Neural cell (in vitro differentiated cells): ENCODE results near the gene C2orf49. TPM values are rescaled to one million over a fixed set of nuclear protein-coding genes. Genes with fewer than 3 reads are reported as not detected.

Source experiments
- H2AFZ ChIP-seq: fragments of 200-600, 300-800 bp; sonication (generic), shearing (Covaris generic); 2 replicates; pipeline ENCODE4 v1.6.0; 2014; ENCODE audit warnings: low read depth, mild to moderate bottlenecking, antibody characterized with exemption, low read length, moderate library complexity
- H3F3A ChIP-seq: fragments of 200-600 bp; shearing (Covaris generic); 2 replicates; pipeline ENCODE4 v1.6.1; 2016; ENCODE audit warnings: mild to moderate bottlenecking, moderate library complexity, mixed read lengths, antibody characterized with exemption, low read length; ENCODE audit not compliant: insufficient read depth, poor library complexity, severe bottlenecking
- H3K27ac ChIP-seq: fragments of 200-600, 300-800 bp; sonication (generic), shearing (Covaris generic); 2 replicates; pipeline ENCODE4 v1.5.1; 2014; ENCODE audit warnings: mild to moderate bottlenecking, low read length, moderate library complexity
- H3K27me3 ChIP-seq: fragments of 300-800, 200-600 bp; sonication (generic), shearing (Covaris generic); 2 replicates; pipeline ENCODE4 v1.6.0; 2014; ENCODE audit warnings: mild to moderate bottlenecking, low read depth, low read length, moderate library complexity; ENCODE audit not compliant: insufficient read depth
- H3K36me3 ChIP-seq: fragments of 300-800, 200-600 bp; sonication (generic), shearing (Covaris generic); 2 replicates; pipeline ENCODE4 v1.5.1; 2014; ENCODE audit warnings: mild to moderate bottlenecking, antibody characterized with exemption, low read length, moderate library complexity; ENCODE audit not compliant: insufficient read depth
- H3K4me2 ChIP-seq: fragments of 300-800, 200-600 bp; sonication (generic), shearing (Covaris generic); 2 replicates; pipeline ENCODE4 v1.6.0; 2014; ENCODE audit warnings: mild to moderate bottlenecking, low read length
- H3K4me3 ChIP-seq: fragments of 300-800, 200-600 bp; sonication (generic), shearing (Covaris generic); 2 replicates; pipeline ENCODE4 v1.5.1; 2014; ENCODE audit warnings: mild to moderate bottlenecking, low read length, moderate library complexity
- H3K79me2 ChIP-seq: fragments of 200-600 bp; shearing (Covaris generic); replicated peaks from 2 replicates; pipeline ENCODE4 v1.6.0; 2014; ENCODE audit warnings: mild to moderate bottlenecking, low read length, moderate library complexity; ENCODE audit not compliant: insufficient read depth
- H3K9ac ChIP-seq: fragments of 300-800, 200-600 bp; sonication (generic), shearing (Covaris generic); 2 replicates; pipeline ENCODE4 v1.6.1; 2016; ENCODE audit warnings: mild to moderate bottlenecking, low read length, mixed read lengths
- H3K9me2 ChIP-seq: fragments of 200-600 bp; shearing (Covaris generic); 2 replicates; pipeline ENCODE4 v1.6.1; 2016; ENCODE audit warnings: mild to moderate bottlenecking, low read length, mixed read lengths; ENCODE audit not compliant: insufficient read depth
- H3K9me3 ChIP-seq: fragments of 200-600, 300-800 bp; sonication (generic), shearing (Covaris generic); 2 replicates; pipeline ENCODE4 v1.6.1; 2016; ENCODE audit warnings: mild to moderate bottlenecking, mixed run types, low read length, moderate library complexity, mixed read lengths
- H4K20me1 ChIP-seq: fragments of 200-600 bp; shearing (Covaris generic); 2 replicates; pipeline ENCODE4 v1.6.1; 2016; ENCODE audit warnings: mild to moderate bottlenecking, mixed run types; ENCODE audit not compliant: insufficient read depth
- EP300 ChIP-seq: fragments of 450-650 bp; conservative IDR thresholded peaks from 2 replicates; pipeline ENCODE4 v1.6.1; 2014; ENCODE audit warnings: antibody characterized with exemption, mild to moderate bottlenecking, moderate library complexity; ENCODE audit not compliant: poor library complexity, severe bottlenecking
- EZH2 ChIP-seq: fragments of 200-600, 300-800 bp; shearing (Covaris generic), sonication (generic); IDR thresholded peaks from 2 replicates; pipeline ENCODE4 v1.6.1; 2014; ENCODE audit warnings: antibody characterized with exemption, low read length, borderline replicate concordance, mild to moderate bottlenecking; ENCODE audit not compliant: insufficient read depth, poor library complexity, severe bottlenecking
- MXI1 ChIP-seq: fragments of 450-650 bp; conservative IDR thresholded peaks from 2 replicates; pipeline ENCODE4 v1.6.1; 2014; ENCODE audit warnings: antibody characterized with exemption, mild to moderate bottlenecking; ENCODE audit not compliant: poor library complexity, severe bottlenecking
- POLR2AphosphoS5 ChIP-seq: IDR thresholded peaks from 2 replicates; pipeline ENCODE4 v1.6.1; 2012
- RAD21 ChIP-seq: fragments of 450-650 bp; conservative IDR thresholded peaks from 2 replicates; pipeline ENCODE4 v1.6.1; 2014; ENCODE audit warnings: antibody characterized with exemption, mild to moderate bottlenecking, moderate library complexity
- SMC3 ChIP-seq: fragments of 450-650 bp; conservative IDR thresholded peaks from 2 replicates; pipeline ENCODE4 v1.6.1; 2014; ENCODE audit warnings: antibody characterized with exemption, mild to moderate bottlenecking, moderate library complexity; ENCODE audit not compliant: poor library complexity
- TAF1 ChIP-seq: IDR thresholded peaks from 2 replicates; pipeline ENCODE4 v1.6.1; 2012; ENCODE audit warnings: low read depth
- polyA plus RNA-seq: library from polyadenylated mRNA; depleted of rRNA; stranded (reverse); fragments of >200 nt; gene quantifications from 2 replicates; pipeline ENCODE4 v1.2.3, GENCODE V29; 2014
- TF ChIP-seq, protein P1 (sequence below): IDR thresholded peaks from 2 replicates; pipeline ENCODE4 v1.6.1; 2012; ENCODE audit warnings: borderline replicate concordance
- TF ChIP-seq, protein P2 (sequence below): fragments of 450-650 bp; IDR thresholded peaks from 2 replicates; pipeline ENCODE4 v1.5.1; 2014; ENCODE audit warnings: antibody characterized with exemption, mild to moderate bottlenecking, moderate library complexity; ENCODE audit not compliant: poor library complexity, severe bottlenecking

The C2orf49 gene
- polyA plus RNA-seq, 1 donor from 2014 or later, result 35.6 TPM

DNA sequence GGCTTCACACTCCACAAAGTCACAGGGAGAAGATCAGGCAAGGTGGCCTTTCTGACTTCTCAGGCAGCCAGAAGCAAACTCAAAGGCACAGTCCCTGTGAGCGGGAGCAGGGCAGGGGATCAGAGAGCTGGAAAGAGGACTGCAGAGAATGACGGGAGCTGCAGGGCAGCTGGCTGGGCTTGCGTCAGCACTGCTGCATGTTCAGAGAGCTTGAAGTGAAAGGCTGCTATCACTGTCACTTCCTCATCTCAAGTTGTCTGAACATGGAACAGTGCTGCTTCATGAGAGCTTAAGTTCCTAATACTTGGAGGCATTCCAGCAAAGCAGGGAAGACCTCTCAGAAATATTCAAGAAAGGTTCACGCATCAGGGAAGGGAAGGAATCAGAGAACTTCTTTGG lies 28.2 kb upstream of the C2orf49 start (continued):
- TF ChIP-seq, protein P1, sequence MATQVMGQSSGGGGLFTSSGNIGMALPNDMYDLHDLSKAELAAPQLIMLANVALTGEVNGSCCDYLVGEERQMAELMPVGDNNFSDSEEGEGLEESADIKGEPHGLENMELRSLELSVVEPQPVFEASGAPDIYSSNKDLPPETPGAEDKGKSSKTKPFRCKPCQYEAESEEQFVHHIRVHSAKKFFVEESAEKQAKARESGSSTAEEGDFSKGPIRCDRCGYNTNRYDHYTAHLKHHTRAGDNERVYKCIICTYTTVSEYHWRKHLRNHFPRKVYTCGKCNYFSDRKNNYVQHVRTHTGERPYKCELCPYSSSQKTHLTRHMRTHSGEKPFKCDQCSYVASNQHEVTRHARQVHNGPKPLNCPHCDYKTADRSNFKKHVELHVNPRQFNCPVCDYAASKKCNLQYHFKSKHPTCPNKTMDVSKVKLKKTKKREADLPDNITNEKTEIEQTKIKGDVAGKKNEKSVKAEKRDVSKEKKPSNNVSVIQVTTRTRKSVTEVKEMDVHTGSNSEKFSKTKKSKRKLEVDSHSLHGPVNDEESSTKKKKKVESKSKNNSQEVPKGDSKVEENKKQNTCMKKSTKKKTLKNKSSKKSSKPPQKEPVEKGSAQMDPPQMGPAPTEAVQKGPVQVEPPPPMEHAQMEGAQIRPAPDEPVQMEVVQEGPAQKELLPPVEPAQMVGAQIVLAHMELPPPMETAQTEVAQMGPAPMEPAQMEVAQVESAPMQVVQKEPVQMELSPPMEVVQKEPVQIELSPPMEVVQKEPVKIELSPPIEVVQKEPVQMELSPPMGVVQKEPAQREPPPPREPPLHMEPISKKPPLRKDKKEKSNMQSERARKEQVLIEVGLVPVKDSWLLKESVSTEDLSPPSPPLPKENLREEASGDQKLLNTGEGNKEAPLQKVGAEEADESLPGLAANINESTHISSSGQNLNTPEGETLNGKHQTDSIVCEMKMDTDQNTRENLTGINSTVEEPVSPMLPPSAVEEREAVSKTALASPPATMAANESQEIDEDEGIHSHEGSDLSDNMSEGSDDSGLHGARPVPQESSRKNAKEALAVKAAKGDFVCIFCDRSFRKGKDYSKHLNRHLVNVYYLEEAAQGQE, result no peak
- TF ChIP-seq SMC3, result no peak

DNA sequence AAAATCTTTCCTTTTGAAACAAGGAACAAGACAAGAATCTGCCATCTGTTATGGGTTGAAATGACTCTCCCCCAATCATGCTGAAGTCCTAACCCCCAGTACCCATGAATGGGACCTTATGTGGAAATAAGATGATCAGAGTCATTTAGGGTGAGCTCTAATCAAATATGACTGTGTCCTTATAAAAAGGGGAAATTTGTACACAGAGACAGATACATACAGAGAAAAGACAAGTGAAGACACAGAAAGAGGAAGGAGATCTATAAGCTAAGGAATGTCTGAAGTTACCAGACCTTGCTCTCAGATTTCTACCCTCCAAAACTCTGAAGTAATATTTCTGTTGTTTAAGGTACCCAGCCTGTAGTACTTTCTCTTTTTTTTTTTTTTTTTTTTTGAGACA lies 23.5 kb upstream of the C2orf49 start:
- no peak overlapping the region for H3K4me2 ChIP-seq
- no peak overlapping the region for H3K27ac ChIP-seq
- no peaks in the 10 kb centered on the region for H3K27me3 ChIP-seq
- no peaks in the 10 kb centered on the region for H3K36me3 ChIP-seq
- no peak for TF ChIP-seq POLR2AphosphoS5
- no peak for TF ChIP-seq MXI1
- TF ChIP-seq RAD21, result no peak
- no peak overlapping the region for H2AFZ ChIP-seq
- no peaks in the 10 kb centered on the region for H3K9me3 ChIP-seq
- no peaks in the 10 kb centered on the region for H3K9me2 ChIP-seq
- H3K9ac ChIP-seq, result no peak overlapping the region
- H3F3A ChIP-seq, result no peaks in the 10 kb centered on the region
- no peaks in the 10 kb centered on the region for H4K20me1 ChIP-seq
- H3K4me3 ChIP-seq, result no peak overlapping the region
- H3K79me2 ChIP-seq, result peaks cover 12% of the 10 kb centered on the region

DNA sequence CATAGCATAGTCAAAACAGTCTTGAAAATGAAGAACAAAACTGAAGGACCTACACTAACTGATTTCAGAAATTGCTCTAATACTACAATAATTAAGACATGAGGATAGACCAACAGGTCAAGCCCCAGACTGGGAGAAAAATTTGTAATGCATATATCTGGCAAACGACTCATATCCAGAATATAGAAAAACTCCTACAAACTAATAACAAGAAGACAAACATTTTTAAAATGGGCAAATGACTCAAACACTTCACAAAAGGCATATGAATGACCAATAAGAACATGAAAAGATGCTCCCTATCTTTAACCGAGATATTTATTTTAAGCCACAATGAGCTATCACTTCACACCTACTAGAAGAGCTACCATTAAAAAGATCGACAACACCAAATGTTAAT lies 22.0 kb upstream of the C2orf49 start:
- Histone ChIP-seq H3F3A (no peaks in the 10 kb centered on the region), H3K36me3 (no peaks in the 10 kb centered on the region), H3K79me2 (peaks cover 12% of the 10 kb centered on the region), H3K9ac (no peak overlapping the region), H4K20me1 (no peaks in the 10 kb centered on the region), H3K4me3 (no peak overlapping the region), H2AFZ (no peak overlapping the region), H3K4me2 (no peak overlapping the region), H3K9me3 (no peaks in the 10 kb centered on the region), H3K27ac (no peak overlapping the region), H3K9me2 (no peaks in the 10 kb centered on the region), H3K27me3 (no peaks in the 10 kb centered on the region)
- TF ChIP-seq, protein P1, result no peak
- TF ChIP-seq POLR2AphosphoS5 (no peak), EZH2 (no peak), MXI1 (no peak), SMC3 (no peak), RAD21 (no peak), TAF1 (no peak), EP300 (no peak)
- TF ChIP-seq, protein P2, sequence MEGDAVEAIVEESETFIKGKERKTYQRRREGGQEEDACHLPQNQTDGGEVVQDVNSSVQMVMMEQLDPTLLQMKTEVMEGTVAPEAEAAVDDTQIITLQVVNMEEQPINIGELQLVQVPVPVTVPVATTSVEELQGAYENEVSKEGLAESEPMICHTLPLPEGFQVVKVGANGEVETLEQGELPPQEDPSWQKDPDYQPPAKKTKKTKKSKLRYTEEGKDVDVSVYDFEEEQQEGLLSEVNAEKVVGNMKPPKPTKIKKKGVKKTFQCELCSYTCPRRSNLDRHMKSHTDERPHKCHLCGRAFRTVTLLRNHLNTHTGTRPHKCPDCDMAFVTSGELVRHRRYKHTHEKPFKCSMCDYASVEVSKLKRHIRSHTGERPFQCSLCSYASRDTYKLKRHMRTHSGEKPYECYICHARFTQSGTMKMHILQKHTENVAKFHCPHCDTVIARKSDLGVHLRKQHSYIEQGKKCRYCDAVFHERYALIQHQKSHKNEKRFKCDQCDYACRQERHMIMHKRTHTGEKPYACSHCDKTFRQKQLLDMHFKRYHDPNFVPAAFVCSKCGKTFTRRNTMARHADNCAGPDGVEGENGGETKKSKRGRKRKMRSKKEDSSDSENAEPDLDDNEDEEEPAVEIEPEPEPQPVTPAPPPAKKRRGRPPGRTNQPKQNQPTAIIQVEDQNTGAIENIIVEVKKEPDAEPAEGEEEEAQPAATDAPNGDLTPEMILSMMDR, result no peak
